ENCODE results near the gene TOMM40. TPM values are rescaled to one million over a fixed set of nuclear protein-coding genes. Genes with fewer than 3 reads are reported as not detected.

The TOMM40 gene
- total and polyA plus RNA-seq, 2 experiments from 2014 or later, result 52.9 to 54.6 TPM

DNA sequence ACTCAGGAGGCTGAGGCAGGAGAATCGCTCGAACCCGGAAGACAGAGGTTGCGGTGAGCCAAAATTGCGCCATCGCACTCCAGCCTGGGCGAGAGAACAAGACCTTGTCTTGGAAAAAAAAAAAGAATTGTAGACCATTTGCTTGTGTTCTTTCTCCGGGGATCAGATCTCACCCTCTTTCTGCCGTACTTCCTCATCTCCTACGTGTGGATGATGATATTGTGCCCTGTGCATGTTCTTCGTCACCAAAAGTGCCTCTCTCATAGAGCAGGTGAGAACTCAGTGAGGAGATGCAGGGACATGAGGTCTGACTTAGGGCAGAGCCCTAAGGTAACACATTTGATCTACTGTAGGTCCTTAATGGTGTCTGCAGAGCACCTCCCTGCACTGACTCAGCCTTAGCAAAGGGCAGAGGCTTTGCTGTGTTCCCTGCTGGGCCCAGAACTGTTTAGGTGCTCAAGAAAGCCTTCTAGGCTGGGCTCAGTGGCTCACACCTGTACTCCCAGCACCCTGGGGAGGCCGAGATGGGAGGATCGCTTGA lies 56.1 kb downstream of the TOMM40 start:
- peaks cover 5% of the 10 kb centered on the region; the same call in 1 of the 2 replicates for H3K4me1 ChIP-seq (ENCODE audit: insufficient read depth)
- no peaks in the 10 kb centered on the region; the same call in 1 of the 2 replicates for H3F3A ChIP-seq (ENCODE audit: insufficient read depth)
- DNase-seq, result no peak
- no peak overlapping the region for H3K4me3 ChIP-seq
- in situ Hi-C loops (cut with MboI), result no loop called here
- H4K20me1 ChIP-seq (ENCODE audit: insufficient read depth), result no peaks in the 10 kb centered on the region
- H3K4me2 ChIP-seq (ENCODE audit: unreplicated experiment), result no peak overlapping the region
- no peaks in the 10 kb centered on the region for H3K9me3 ChIP-seq (ENCODE audit: low read depth)
- no peak overlapping the region for H3K9ac ChIP-seq
- H2AFZ ChIP-seq, result no peak overlapping the region
- 92 to 94% methylated on average over 13 of the region's 13 CpGs for WGBS, 2 experiments (ENCODE audit: low coverage in 1 of 2, low lambda C conversion rate in 2 of 2, missing lambda C conversion rate in 2 of 2)
- no peaks in the 10 kb centered on the region for H3K9me2 ChIP-seq (ENCODE audit: insufficient read depth)
- no peaks in the 10 kb centered on the region for H3K36me3 ChIP-seq (ENCODE audit: low read depth)
- TF ChIP-seq EZH2 (IDR thresholded peaks at IDR 0.05; ENCODE audit: insufficient read depth, poor library complexity, severe bottlenecking), result no peak
- no peaks in the 10 kb centered on the region for H3K79me2 ChIP-seq (ENCODE audit: insufficient read depth)
- H3K27me3 ChIP-seq (replicated peaks; ENCODE audit: insufficient read depth), result no peaks in the 10 kb centered on the region
- no peak overlapping the region for H3K27ac ChIP-seq

DNA sequence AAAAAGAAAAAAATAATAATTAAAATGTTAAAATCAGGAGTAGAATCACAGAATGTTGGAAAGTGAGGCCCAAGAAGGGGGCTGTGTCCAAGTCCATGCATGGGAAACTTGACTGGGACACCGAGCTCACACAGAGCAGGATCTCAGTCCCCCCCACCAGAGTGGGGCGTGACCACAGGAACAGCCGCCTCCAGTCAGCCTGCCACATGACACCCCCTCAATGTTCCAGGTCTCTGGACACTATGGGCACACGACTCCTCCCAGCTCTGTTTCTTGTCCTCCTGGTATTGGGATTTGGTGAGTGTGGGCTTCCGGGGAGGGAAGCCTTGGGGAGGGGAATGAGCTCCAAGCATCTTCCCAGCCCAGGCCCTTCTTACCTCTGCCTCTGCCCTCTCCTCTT lies 57.2 kb downstream of the TOMM40 start:
- in situ Hi-C loops (cut with MboI), result no loop called here
- Histone ChIP-seq H4K20me1 (ENCODE audit: insufficient read depth) (no peaks in the 10 kb centered on the region), H3K27me3 (replicated peaks; ENCODE audit: insufficient read depth) (no peaks in the 10 kb centered on the region), H3K9me2 (ENCODE audit: insufficient read depth) (no peaks in the 10 kb centered on the region), H3F3A (ENCODE audit: insufficient read depth) (no peaks in the 10 kb centered on the region; the same call in 1 of the 2 replicates), H3K4me1 (ENCODE audit: insufficient read depth) (peaks cover 5% of the 10 kb centered on the region; the same call in 1 of the 2 replicates), H3K9me3 (ENCODE audit: low read depth) (no peaks in the 10 kb centered on the region), H3K36me3 (ENCODE audit: low read depth) (no peaks in the 10 kb centered on the region), H3K9ac (no peak overlapping the region), H3K4me2 (ENCODE audit: unreplicated experiment) (no peak overlapping the region), H2AFZ (no peak overlapping the region), H3K27ac (no peak overlapping the region), H3K4me3 (no peak overlapping the region), H3K79me2 (ENCODE audit: insufficient read depth) (no peaks in the 10 kb centered on the region)
- TF ChIP-seq EZH2phosphoT487 (IDR thresholded peaks at IDR 0.05; ENCODE audit: insufficient read depth, low read depth) (no peak), EZH2 (IDR thresholded peaks at IDR 0.05; ENCODE audit: insufficient read depth, poor library complexity, severe bottlenecking) (no peak)
- WGBS, 2 experiments (ENCODE audit: low coverage in 1 of 2, low lambda C conversion rate in 2 of 2, missing lambda C conversion rate in 2 of 2), result 69 to 84% methylated on average over 5 of the region's 5 CpGs
- DNase-seq, result no peak

DNA sequence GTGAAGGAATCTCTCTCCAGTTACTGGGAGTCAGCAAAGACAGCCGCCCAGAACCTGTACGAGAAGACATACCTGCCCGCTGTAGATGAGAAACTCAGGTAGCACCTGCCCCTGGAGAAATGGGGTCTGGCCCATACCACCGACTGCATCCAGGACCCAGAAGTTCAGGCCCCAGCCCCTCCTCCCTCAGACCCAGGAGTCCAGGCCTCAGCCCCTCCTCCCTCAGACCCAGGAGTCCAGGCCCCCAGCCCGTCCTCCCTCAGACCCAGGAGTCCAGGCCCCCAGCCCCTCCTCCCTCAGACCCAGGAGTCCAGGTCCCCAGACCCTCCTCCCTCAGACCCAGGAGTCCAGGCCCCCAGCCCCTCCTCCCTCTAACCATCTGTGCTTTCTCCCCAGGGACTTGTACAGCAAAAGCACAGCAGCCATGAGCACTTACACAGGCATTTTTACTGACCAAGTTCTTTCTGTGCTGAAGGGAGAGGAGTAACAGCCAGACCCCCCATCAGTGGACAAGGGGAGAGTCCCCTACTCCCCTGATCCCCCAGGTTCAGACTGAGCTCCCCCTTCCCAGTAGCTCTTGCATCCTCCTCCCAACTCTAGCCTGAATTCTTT lies 57.8 kb downstream of the TOMM40 start:
- Histone ChIP-seq H3K9me3 (ENCODE audit: low read depth) (no peaks in the 10 kb centered on the region), H3F3A (ENCODE audit: insufficient read depth) (no peaks in the 10 kb centered on the region; the same call in 1 of the 2 replicates), H3K4me3 (no peak overlapping the region), H3K36me3 (ENCODE audit: low read depth) (no peaks in the 10 kb centered on the region), H2AFZ (no peak overlapping the region), H3K79me2 (ENCODE audit: insufficient read depth) (peaks cover 5% of the 10 kb centered on the region), H3K4me2 (ENCODE audit: unreplicated experiment) (no peak overlapping the region), H3K9me2 (ENCODE audit: insufficient read depth) (no peaks in the 10 kb centered on the region), H3K4me1 (ENCODE audit: insufficient read depth) (peaks cover 2% of the 10 kb centered on the region; the same call in 1 of the 2 replicates), H4K20me1 (ENCODE audit: insufficient read depth) (no peaks in the 10 kb centered on the region), H3K9ac (no peak overlapping the region), H3K27ac (no peak overlapping the region), H3K27me3 (replicated peaks; ENCODE audit: insufficient read depth) (no peaks in the 10 kb centered on the region)
- WGBS, 2 experiments (ENCODE audit: low coverage in 1 of 2, low lambda C conversion rate in 2 of 2, missing lambda C conversion rate in 2 of 2), result 75 to 84% methylated on average over 4 of the region's 5 CpGs
- TF ChIP-seq EZH2 (IDR thresholded peaks at IDR 0.05; ENCODE audit: insufficient read depth, poor library complexity, severe bottlenecking) (no peak), EZH2phosphoT487 (IDR thresholded peaks at IDR 0.05; ENCODE audit: insufficient read depth, low read depth) (no peak)
- in situ Hi-C loops (cut with MboI), result no loop called here
- peak; percentile 29 for DNase-seq

DNA sequence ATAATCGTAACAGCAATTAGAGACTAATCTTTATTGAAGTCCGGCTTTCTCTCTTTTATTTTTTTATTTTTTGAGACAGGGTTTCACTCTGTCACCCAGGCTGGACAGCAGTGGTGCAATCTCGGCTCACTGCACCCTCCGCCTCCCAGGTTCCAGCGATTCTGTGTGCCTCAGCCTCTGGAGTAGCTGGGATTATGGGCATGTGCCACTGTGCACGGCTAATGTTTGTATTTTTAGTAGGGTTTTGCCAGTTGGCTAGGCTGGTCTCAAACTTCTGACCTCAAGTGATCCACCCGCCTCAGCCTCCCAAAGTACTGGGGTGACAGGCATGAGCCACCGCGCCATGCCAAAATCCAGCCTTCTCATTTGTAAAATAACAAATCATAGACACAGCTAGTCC lies 58.5 kb downstream of the TOMM40 start:
- DNase-seq, result no peak
- Histone ChIP-seq H3K9ac (no peak overlapping the region), H3K36me3 (ENCODE audit: low read depth) (no peaks in the 10 kb centered on the region), H2AFZ (no peak overlapping the region), H3K27me3 (replicated peaks; ENCODE audit: insufficient read depth) (no peaks in the 10 kb centered on the region), H3F3A (ENCODE audit: insufficient read depth) (peaks cover 2% of the 10 kb centered on the region; the same call in 1 of the 2 replicates), H3K4me1 (ENCODE audit: insufficient read depth) (no peaks in the 10 kb centered on the region), H3K9me2 (ENCODE audit: insufficient read depth) (no peaks in the 10 kb centered on the region), H3K9me3 (ENCODE audit: low read depth) (no peaks in the 10 kb centered on the region), H4K20me1 (ENCODE audit: insufficient read depth) (no peaks in the 10 kb centered on the region), H3K27ac (no peak overlapping the region), H3K79me2 (ENCODE audit: insufficient read depth) (peaks cover 11% of the 10 kb centered on the region), H3K4me2 (ENCODE audit: unreplicated experiment) (no peak overlapping the region), H3K4me3 (no peak overlapping the region)
- WGBS, 2 experiments (ENCODE audit: low coverage in 1 of 2, low lambda C conversion rate in 2 of 2, missing lambda C conversion rate in 2 of 2), result 65 to 69% methylated on average over 9 of the region's 9 CpGs
- in situ Hi-C loops (cut with MboI), result no loop called here
- TF ChIP-seq EZH2 (IDR thresholded peaks at IDR 0.05; ENCODE audit: insufficient read depth, poor library complexity, severe bottlenecking), result no peak

Measured in GM23248 (cell line).